Measurements from ENCODE around the gene PDZD8.

PDZD8 gene

DNA sequence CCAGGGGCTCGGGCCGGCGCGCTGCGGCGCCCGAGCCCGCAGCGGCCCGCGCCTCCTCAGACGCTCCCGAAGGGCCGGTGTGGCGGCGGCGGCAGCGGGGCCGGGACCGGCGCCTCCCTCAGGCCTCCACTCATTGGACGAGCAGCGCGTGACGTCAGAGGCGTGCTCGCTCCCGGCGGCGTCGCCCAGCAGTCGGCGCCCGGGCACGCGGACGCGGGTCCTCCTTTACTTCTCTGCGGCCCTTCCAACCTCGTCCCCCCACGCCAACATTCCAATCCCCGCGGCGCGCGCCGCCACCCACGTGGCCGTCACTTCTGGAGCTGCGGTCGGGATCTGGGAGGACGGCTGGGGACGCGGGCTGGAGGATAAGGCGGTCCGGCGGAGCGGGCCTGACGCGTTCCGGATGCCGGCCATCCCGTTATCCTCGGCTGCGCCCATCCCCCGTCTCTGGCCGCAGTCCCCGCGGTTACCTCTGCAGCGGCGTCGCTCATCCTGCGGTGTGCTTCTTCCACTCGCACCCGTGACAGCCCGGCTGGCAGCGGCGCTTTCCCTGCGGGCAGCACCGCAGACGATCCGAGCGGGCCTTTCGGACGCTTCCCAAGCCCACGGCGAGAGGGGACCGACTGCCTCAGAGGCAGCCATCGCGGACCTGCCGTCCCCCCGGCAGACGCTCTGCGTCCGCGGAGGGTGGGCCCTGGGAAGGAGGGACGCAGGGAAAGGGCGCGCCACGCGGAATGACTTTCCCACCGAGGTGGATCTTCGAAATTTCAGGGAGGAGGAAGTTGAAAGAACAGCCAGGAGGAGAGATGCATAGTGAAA lies at the start of gene PDZD8:
PDZD8 (minus strand) TSS at position 81 of the 819 bp plus-strand sequence. CDS start 213 bp downstream, outside the sequence.
- peak; percentile 93 for DNase-seq (ENCODE audit: extremely low read depth, insufficient read length)
- no peaks in the 10 kb centered on the region; the same call in 1 of the 2 replicates for H3K27me3 ChIP-seq (replicated peaks; ENCODE audit: control insufficient read depth, insufficient read depth, low read length)
- peak within 1 kb of the TSS; percentile 98 for H3K4me3 ChIP-seq (replicated peaks; ENCODE audit: low read depth, low read length)
- no peaks in the 10 kb centered on the region for H3K36me3 ChIP-seq (ENCODE audit: control insufficient read depth, insufficient read depth, low read length)
- no peak for TF ChIP-seq CTCF (IDR thresholded peaks at IDR 0.05; ENCODE audit: insufficient read depth, low read length, poor library complexity, severe bottlenecking)

DNA sequence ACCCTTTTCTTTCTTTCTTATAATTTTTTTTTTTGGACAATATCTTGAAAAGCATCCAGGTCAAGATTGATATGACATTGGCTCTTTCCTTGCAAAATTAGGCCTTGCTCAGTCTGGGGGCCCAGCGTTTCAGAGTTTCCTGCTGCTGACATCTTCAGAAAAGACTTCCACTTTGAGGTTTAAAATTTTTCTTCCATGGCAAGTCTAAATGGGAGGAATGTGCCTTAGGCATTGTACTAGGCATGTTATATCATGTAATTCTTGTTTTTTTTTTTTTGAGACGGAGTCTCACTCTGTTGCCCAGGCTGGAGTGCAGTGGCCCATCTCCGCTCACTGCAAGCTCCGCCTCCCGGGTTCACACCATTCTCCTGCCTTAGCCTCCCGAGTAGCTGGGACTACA lies 48.9 kb upstream of the PDZD8 start:
- Histone ChIP-seq H3K36me3 (ENCODE audit: control insufficient read depth, insufficient read depth, low read length) (no peaks in the 10 kb centered on the region), H3K4me3 (replicated peaks; ENCODE audit: low read depth, low read length) (no peak overlapping the region), H3K27me3 (replicated peaks; ENCODE audit: control insufficient read depth, insufficient read depth, low read length) (no peaks in the 10 kb centered on the region; the same call in 1 of the 2 replicates)
- DNase-seq (ENCODE audit: extremely low read depth, insufficient read length) = no peak
- TF ChIP-seq CTCF (IDR thresholded peaks at IDR 0.05; ENCODE audit: insufficient read depth, low read length, poor library complexity, severe bottlenecking) = no peak

DNA sequence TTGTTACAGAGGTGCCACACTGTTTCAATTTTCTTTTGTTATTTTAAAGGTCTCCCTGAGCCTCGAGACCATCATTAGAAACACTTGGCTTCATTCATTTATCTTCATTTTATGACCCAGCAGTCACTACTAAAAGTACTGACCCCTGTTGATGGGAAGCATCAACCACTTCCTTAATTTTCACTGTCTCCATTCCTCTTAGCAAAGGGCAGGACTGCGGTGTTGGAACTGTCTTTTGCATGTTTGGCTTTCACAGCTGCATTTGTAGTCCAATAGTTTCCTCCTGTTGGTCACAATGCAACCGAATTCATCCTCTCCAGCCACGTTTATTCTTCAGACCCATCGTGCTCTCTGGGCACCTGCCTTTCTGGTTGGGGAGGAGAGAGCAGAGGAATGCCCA lies 46.7 kb upstream of the PDZD8 start:
- DNase-seq (ENCODE audit: extremely low read depth, insufficient read length) = no peak
- Histone ChIP-seq H3K4me3 (replicated peaks; ENCODE audit: low read depth, low read length) (no peak overlapping the region), H3K27me3 (replicated peaks; ENCODE audit: control insufficient read depth, insufficient read depth, low read length) (no peaks in the 10 kb centered on the region; the same call in 1 of the 2 replicates), H3K36me3 (ENCODE audit: control insufficient read depth, insufficient read depth, low read length) (no peaks in the 10 kb centered on the region)
- TF ChIP-seq CTCF (IDR thresholded peaks at IDR 0.05; ENCODE audit: insufficient read depth, low read length, poor library complexity, severe bottlenecking) = no peak

DNA sequence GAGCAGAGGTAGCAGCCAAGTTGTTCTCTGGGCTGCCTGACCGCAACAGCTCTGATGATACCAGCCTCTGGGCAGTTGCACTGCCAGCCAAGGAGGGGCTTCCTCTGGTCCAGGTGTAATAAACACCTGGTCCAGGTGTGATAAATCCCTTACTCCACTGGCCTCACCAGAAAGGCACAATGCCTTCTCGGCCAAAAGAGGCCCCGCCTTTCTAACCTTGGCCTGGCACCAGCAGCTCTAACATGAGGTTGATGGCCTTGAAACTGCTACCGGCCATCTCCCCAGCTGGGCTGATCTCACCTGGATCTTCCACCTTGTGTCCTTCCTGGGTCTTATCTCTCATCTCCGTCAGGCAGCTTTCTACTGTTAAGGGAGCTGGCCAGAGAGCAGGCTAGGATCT lies 45.5 kb upstream of the PDZD8 start:
- no peaks in the 10 kb centered on the region for H3K36me3 ChIP-seq (ENCODE audit: control insufficient read depth, insufficient read depth, low read length)
- DNase-seq (ENCODE audit: extremely low read depth, insufficient read length) = no peak
- no peaks in the 10 kb centered on the region; the same call in 1 of the 2 replicates for H3K27me3 ChIP-seq (replicated peaks; ENCODE audit: control insufficient read depth, insufficient read depth, low read length)
- no peak for TF ChIP-seq CTCF (IDR thresholded peaks at IDR 0.05; ENCODE audit: insufficient read depth, low read length, poor library complexity, severe bottlenecking)
- no peak overlapping the region for H3K4me3 ChIP-seq (replicated peaks; ENCODE audit: low read depth, low read length)

DNA sequence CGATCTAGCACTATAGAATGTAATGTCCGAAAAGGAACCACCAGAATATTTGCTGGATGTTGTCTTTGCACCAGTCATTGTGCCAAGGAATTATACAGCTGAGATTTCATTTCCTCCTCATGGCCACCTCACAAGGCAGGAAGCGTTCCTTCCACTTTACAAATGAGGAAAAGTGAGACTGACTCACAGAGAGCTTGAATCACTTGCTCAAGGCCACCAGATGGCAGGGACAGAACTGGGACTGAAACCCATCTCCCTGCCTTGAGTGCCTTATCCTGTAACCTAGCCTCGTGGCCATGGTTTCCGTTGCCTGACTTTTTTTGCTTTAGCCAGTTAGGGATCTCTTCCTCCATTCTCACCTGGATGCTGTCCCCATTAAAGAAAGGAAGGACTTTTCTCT lies 44.7 kb upstream of the PDZD8 start:
- H3K36me3 ChIP-seq (ENCODE audit: control insufficient read depth, insufficient read depth, low read length) = no peaks in the 10 kb centered on the region
- H3K4me3 ChIP-seq (replicated peaks; ENCODE audit: low read depth, low read length) = no peak overlapping the region
- no peak for DNase-seq (ENCODE audit: extremely low read depth, insufficient read length)
- TF ChIP-seq CTCF (IDR thresholded peaks at IDR 0.05; ENCODE audit: insufficient read depth, low read length, poor library complexity, severe bottlenecking) = no peak
- no peaks in the 10 kb centered on the region; the same call in 1 of the 2 replicates for H3K27me3 ChIP-seq (replicated peaks; ENCODE audit: control insufficient read depth, insufficient read depth, low read length)

Data from GM06990 (cell line).